Skeletal muscle satellite cell (primary cell): ENCODE results near the gene GPR35.

ENCODE experiments used
- H3K27me3 ChIP-seq: 2 replicates; pipeline ENCODE4 v1.7.0; 2013; ENCODE audit warnings: low read length; ENCODE audit not compliant: control insufficient read depth, insufficient read depth
- H3K36me3 ChIP-seq: 2 replicates; pipeline ENCODE4 v1.7.0; 2013; ENCODE audit warnings: mild to moderate bottlenecking, control low read depth, low read length; ENCODE audit not compliant: insufficient read depth
- H3K4me1 ChIP-seq: 2 replicates; pipeline ENCODE4 v1.7.0; 2013; ENCODE audit warnings: low read length; ENCODE audit not compliant: control insufficient read depth, insufficient read depth
- H3K4me2 ChIP-seq: 2 replicates; pipeline ENCODE4 v1.7.0; 2013; ENCODE audit warnings: mild to moderate bottlenecking, low read length
- H3K4me3 ChIP-seq: 2 replicates; pipeline ENCODE4 v1.7.0; 2013; ENCODE audit warnings: low read length
- H3K9ac ChIP-seq: 2 replicates; pipeline ENCODE4 v1.7.0; 2013; ENCODE audit warnings: mild to moderate bottlenecking, low read depth, low read length, moderate library complexity
- H3K9me3 ChIP-seq: replicated peaks from 2 replicates; pipeline ENCODE4 v1.7.0; 2013; ENCODE audit warnings: mild to moderate bottlenecking, control low read depth, low read length

The GPR35 gene

GRCh38 chr2:240629619-240629967 lies 4.3 kb downstream of the GPR35 start:
- Histone ChIP-seq H3K36me3 (no peaks in the 10 kb centered on the region), H3K9me3 (no peaks in the 10 kb centered on the region), H3K4me1 (peaks cover 10% of the 10 kb centered on the region), H3K4me3 (no peak overlapping the region), H3K9ac (no peak overlapping the region), H3K4me2 (no peak overlapping the region), H3K27me3 (peaks cover 13% of the 10 kb centered on the region)

GRCh38 chr2:240629968-240630770 lies 4.9 kb downstream of the GPR35 start:
- Histone ChIP-seq H3K9ac (no peak overlapping the region), H3K4me3 (no peak overlapping the region), H3K9me3 (no peaks in the 10 kb centered on the region), H3K4me2 (no peak overlapping the region), H3K4me1 (peaks cover 4% of the 10 kb centered on the region), H3K27me3 (peaks cover 13% of the 10 kb centered on the region), H3K36me3 (no peaks in the 10 kb centered on the region)

GRCh38 chr2:240630771-240631547 lies 5.7 kb downstream of the GPR35 start:
- no peaks in the 10 kb centered on the region for H3K4me1 ChIP-seq
- H3K4me3 ChIP-seq, result no peak overlapping the region
- no peaks in the 10 kb centered on the region for H3K36me3 ChIP-seq
- H3K9ac ChIP-seq, result no peak overlapping the region
- H3K9me3 ChIP-seq, result no peaks in the 10 kb centered on the region
- no peak overlapping the region for H3K4me2 ChIP-seq
- H3K27me3 ChIP-seq, result peaks cover 15% of the 10 kb centered on the region

GRCh38 chr2:240631548-240632305 lies 6.4 kb downstream of the GPR35 start:
- Histone ChIP-seq H3K4me2 (no peak overlapping the region), H3K4me1 (no peaks in the 10 kb centered on the region), H3K9ac (no peak overlapping the region), H3K9me3 (no peaks in the 10 kb centered on the region), H3K4me3 (no peak overlapping the region), H3K27me3 (peaks cover 16% of the 10 kb centered on the region), H3K36me3 (no peaks in the 10 kb centered on the region)

- Histone ChIP-seq H3K4me2 (no peak overlapping the region), H3K9ac (no peak overlapping the region), H3K36me3 (no peaks in the 10 kb centered on the region), H3K4me1 (no peaks in the 10 kb centered on the region), H3K27me3 (peaks cover 16% of the 10 kb centered on the region), H3K4me3 (no peak overlapping the region), H3K9me3 (no peaks in the 10 kb centered on the region)
Observed at GRCh38 chr2:240632306-240632721, 7.0 kb downstream of the GPR35 start.

GRCh38 chr2:240635121-240635997 lies 10.1 kb downstream of the GPR35 start:
- no peaks in the 10 kb centered on the region for H3K4me1 ChIP-seq
- no peaks in the 10 kb centered on the region for H3K36me3 ChIP-seq
- no peak overlapping the region for H3K4me2 ChIP-seq
- no peak overlapping the region for H3K9ac ChIP-seq
- no peak overlapping the region for H3K4me3 ChIP-seq
- H3K9me3 ChIP-seq, result no peaks in the 10 kb centered on the region
- H3K27me3 ChIP-seq, result peaks cover 23% of the 10 kb centered on the region

- H3K9ac ChIP-seq, result no peak overlapping the region
- H3K27me3 ChIP-seq, result peaks cover 23% of the 10 kb centered on the region
Observed at GRCh38 chr2:240635998-240636547, 10.8 kb downstream of the GPR35 start.

GRCh38 chr2:240636563-240637115 lies 11.4 kb downstream of the GPR35 start:
- Histone ChIP-seq H3K4me2 (no peak overlapping the region), H3K27me3 (peaks cover 23% of the 10 kb centered on the region), H3K4me1 (no peaks in the 10 kb centered on the region), H3K36me3 (no peaks in the 10 kb centered on the region), H3K9me3 (no peaks in the 10 kb centered on the region), H3K9ac (no peak overlapping the region), H3K4me3 (no peak overlapping the region)

More at GRCh38 chr2:240635998-240636547, 10.8 kb downstream of the GPR35 start:
- Histone ChIP-seq H3K4me3 (no peak overlapping the region), H3K4me1 (no peaks in the 10 kb centered on the region), H3K9me3 (no peaks in the 10 kb centered on the region), H3K36me3 (no peaks in the 10 kb centered on the region), H3K4me2 (no peak overlapping the region)

- Histone ChIP-seq H3K27me3 (peaks cover 23% of the 10 kb centered on the region), H3K4me2 (no peak overlapping the region), H3K4me1 (no peaks in the 10 kb centered on the region), H3K9ac (no peak overlapping the region), H3K9me3 (no peaks in the 10 kb centered on the region), H3K36me3 (no peaks in the 10 kb centered on the region), H3K4me3 (no peak overlapping the region)
Observed at GRCh38 chr2:240637116-240637900, 12.0 kb downstream of the GPR35 start.

GRCh38 chr2:240637901-240638345 lies 12.6 kb downstream of the GPR35 start:
- Histone ChIP-seq H3K27me3 (peaks cover 23% of the 10 kb centered on the region), H3K4me1 (no peaks in the 10 kb centered on the region), H3K4me3 (no peak overlapping the region), H3K9me3 (no peaks in the 10 kb centered on the region), H3K4me2 (no peak overlapping the region), H3K9ac (no peak overlapping the region), H3K36me3 (no peaks in the 10 kb centered on the region)
